Kidney (tissue), 14 donors: ENCODE results near the gene TTC23. TPM values are rescaled to one million over a fixed set of nuclear protein-coding genes. Genes with fewer than 3 reads are reported as not detected.

Experiments used
- DNase-seq, 5 donors: peaks; one replicate each; pipeline ENCODE4 v3.0.0-alpha.2; 2013 to 2020
- FAIRE-seq: peaks from 2 replicates; lab custom pipeline; 2012; peaks lifted over from hg19 to GRCh38; lab: Jason Lieb, UNC
- H3K27ac ChIP-seq, 2 donors: one replicate each; pipeline ENCODE4 v1.7.0; 2013; ENCODE audit warnings: low read depth in 2 of 2, low read length in 2 of 2, inconsistent platforms in 1 of 2
- H3K27me3 ChIP-seq: one replicate; pipeline ENCODE4 v1.7.1; 2013; ENCODE audit warnings: low read length, inconsistent platforms; ENCODE audit not compliant: control insufficient read depth, insufficient read depth
- H3K36me3 ChIP-seq, 3 donors: one replicate each; pipeline versions ENCODE4 v1.7.0 to v1.7.1; 2013; ENCODE audit warnings: low read length in 3 of 3, control low read depth in 1 of 3, inconsistent platforms in 1 of 3; ENCODE audit not compliant: insufficient read depth in 3 of 3, control insufficient read depth in 2 of 3
- H3K4me1 ChIP-seq, 3 donors: one replicate each; pipeline versions ENCODE4 v1.7.0 to v1.7.1; 2013; ENCODE audit warnings: low read length in 3 of 3, inconsistent platforms in 1 of 3, low read depth in 1 of 3; ENCODE audit not compliant: control insufficient read depth in 2 of 3, insufficient read depth in 2 of 3
- H3K4me3 ChIP-seq, 3 donors: one replicate each; pipeline versions ENCODE4 v1.7.0 to v1.8.1; 2013; ENCODE audit warnings: low read length in 3 of 3, control low read depth in 1 of 3, inconsistent platforms in 1 of 3
- H3K9ac ChIP-seq, 3 donors: one replicate each; pipeline versions ENCODE4 v1.7.0 to v1.7.1; 2013; ENCODE audit warnings: low read length in 3 of 3, control low read depth in 1 of 3, inconsistent platforms in 1 of 3
- H3K9me3 ChIP-seq, 3 donors: one replicate each; pipeline versions ENCODE4 v1.7.0 to v1.7.1; 2013; ENCODE audit warnings: low read length in 3 of 3, control low read depth in 1 of 3, inconsistent platforms in 1 of 3; ENCODE audit not compliant: control insufficient read depth in 2 of 3, insufficient read depth in 1 of 3
- intact Hi-C: fragments of 100-400 bp; cut with DNase I; formaldehyde crosslinking; loops from one replicate; pipeline ENCODE4 v1.11.1; 2022
- polyA plus RNA-seq: library from polyadenylated mRNA; stranded (reverse); fragments of 350-450 nt; fragmentation: Illumina TruSeq; extraction: RNeasy Lipid Tissue Mini Kit (QIAGEN cat#74804); gene quantifications from one replicate; pipeline ENCODE4 v1.2.3, GENCODE V29; 2014; ENCODE audit warnings: low read depth, low replicate concordance; ENCODE audit not compliant: insufficient read depth
- total RNA-seq: library from RNA; stranded (reverse); fragmentation: NEBNext Ultra II Directional; extraction: Animal tissue kit (Norgen Biotek cat#: 25700); gene quantifications from one replicate; pipeline ENCODE4 v1.2.1, GENCODE V29; 2021
- TF ChIP-seq, protein P1 (sequence below): IDR thresholded peaks from 3 replicates; pipeline ENCODE4 v1.5.1; 2012; ENCODE audit warnings: mild to moderate bottlenecking, moderate library complexity, borderline replicate concordance; ENCODE audit not compliant: insufficient read depth; ENCODE audit errors: extremely low read depth
- donor health status: control.
- donor health status: control.
- donor health status: control.
- donor health status: control.
- donor health status: control.
- donor health status: DM: yes; HTN: yes; CAD: no.
- donor health status: Normal renal cell carcinoma (clear cell type).

TTC23 gene
- total and polyA plus RNA-seq, 2 donors from 2014 or later = 11.2 to 23.6 TPM

DNA sequence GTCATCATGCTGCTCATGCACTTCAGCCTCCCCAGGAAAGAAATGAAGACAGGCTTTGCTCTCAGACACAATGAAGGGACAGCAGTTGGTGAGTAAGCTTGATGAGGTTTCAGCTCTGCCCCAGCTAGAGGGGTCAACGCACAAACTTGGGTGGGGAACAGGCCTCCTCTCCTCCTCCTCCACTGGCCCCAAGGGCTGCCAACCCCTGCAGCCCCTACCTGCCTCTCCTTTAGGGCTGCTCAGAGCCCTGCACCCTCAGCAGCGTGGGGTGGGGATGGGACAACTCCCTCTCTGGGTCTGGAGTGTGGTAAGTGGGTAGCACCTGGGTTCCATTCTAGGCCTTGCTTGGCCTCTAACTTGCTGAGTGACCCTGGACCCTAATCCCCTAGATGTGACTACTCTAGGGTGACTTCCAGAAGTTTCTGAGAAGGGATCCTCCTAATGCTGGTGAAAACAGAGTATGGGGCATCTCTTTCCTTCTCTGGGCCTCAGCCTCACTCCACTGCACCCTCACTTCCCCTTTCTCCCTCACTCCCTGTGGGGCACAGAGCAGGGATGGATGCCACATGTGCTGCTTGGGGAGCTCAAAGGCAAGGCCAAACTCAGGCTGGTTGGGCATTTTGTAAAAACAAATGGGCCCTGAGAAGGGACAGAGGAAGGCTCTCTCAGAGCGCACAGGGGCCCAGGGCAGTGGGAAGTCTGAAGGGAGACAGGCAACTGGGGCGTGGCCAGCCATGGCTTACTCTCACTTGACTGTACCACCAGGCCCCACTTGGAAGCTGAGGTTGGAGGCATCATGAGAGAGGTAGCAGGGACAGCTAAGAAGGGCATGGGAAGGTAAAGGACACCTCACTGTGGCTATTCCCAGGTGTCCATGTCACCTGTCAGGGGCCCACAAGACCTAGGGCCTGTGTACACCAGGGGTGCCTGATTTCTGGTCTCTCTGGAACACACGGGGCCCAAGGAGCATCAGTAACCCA is 80.5 kb downstream of the TTC23 start:
- TF ChIP-seq, protein P1, sequence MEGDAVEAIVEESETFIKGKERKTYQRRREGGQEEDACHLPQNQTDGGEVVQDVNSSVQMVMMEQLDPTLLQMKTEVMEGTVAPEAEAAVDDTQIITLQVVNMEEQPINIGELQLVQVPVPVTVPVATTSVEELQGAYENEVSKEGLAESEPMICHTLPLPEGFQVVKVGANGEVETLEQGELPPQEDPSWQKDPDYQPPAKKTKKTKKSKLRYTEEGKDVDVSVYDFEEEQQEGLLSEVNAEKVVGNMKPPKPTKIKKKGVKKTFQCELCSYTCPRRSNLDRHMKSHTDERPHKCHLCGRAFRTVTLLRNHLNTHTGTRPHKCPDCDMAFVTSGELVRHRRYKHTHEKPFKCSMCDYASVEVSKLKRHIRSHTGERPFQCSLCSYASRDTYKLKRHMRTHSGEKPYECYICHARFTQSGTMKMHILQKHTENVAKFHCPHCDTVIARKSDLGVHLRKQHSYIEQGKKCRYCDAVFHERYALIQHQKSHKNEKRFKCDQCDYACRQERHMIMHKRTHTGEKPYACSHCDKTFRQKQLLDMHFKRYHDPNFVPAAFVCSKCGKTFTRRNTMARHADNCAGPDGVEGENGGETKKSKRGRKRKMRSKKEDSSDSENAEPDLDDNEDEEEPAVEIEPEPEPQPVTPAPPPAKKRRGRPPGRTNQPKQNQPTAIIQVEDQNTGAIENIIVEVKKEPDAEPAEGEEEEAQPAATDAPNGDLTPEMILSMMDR = no peak
- Histone ChIP-seq H3K4me1 (no peaks in the 10 kb centered on the region), H3K4me3 (no peak overlapping the region), H3K27ac (peak overlapping the region in 1 of 2 donors; percentile 17), H3K27me3 (no peaks in the 10 kb centered on the region), H3K36me3 (peaks cover 3 to 12% (median 4%) of the 10 kb centered on the region in 3 donors), H3K9me3 (no peaks in the 10 kb centered on the region), H3K9ac (no peak overlapping the region)
- FAIRE-seq (no peak), DNase-seq (no peak)
- intact Hi-C loops = no loop called here

DNA sequence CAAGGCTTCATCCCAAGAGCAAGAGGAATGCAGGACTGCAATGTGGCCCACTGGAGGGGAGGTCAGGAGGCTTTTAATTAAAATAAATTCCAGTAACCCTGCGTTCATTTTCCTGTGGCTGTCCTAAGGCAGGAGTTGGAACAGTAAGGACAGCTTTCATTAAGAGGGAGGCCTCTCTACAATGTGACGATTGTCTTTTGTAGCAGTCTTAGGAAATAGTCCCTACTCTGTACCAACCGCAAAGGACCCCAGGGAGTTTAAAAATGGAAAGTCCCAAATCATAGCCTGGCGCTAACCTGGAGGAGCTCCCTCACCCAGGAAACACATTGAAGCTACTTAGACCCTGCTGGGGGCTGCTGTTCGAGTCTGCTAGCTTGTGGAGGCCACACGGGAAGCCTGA is 81.7 kb downstream of the TTC23 start:
- intact Hi-C loops = no loop called here
- FAIRE-seq (no peak), DNase-seq (peak in 3 of 5 donors; percentile 18 to 41 (median 27))
- Histone ChIP-seq H3K4me1 (no peaks in the 10 kb centered on the region), H3K4me3 (no peak overlapping the region), H3K27ac (no peak overlapping the region), H3K27me3 (no peaks in the 10 kb centered on the region), H3K9me3 (no peaks in the 10 kb centered on the region), H3K9ac (no peak overlapping the region), H3K36me3 (peaks cover 2 to 13% (median 3%) of the 10 kb centered on the region in 3 donors)
- TF ChIP-seq, protein P1 = no peak

DNA sequence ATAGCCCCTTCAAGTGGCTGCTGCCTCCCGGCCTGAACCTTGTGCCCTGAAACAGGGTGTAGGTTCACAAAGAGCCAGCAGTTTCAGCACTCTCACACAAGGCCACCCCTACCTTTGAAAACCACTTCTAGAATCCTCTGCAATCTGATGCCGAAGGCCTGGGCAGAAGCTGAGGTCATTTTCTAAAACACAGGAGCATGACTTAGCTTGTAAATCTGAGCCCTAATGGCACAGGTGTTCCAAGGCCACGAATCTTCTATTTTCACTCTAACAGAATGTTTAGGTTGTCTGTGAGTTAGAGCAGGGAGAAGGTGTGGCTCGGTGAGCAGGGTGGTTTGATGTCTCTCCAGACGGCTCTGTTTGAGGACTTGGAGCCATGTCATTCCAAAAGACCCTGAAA is 82.2 kb downstream of the TTC23 start:
- no peaks in the 10 kb centered on the region for H3K4me1 ChIP-seq
- no peak overlapping the region for H3K4me3 ChIP-seq
- DNase-seq = peak in 3 of 5 donors; percentile 15 to 64 (median 43)
- no peak for FAIRE-seq
- TF ChIP-seq, protein P1 = no peak
- H3K9me3 ChIP-seq = no peaks in the 10 kb centered on the region
- H3K9ac ChIP-seq = no peak overlapping the region
- no peaks in the 10 kb centered on the region for H3K27me3 ChIP-seq
- intact Hi-C loops = no loop called here
- H3K36me3 ChIP-seq = peaks cover 2 to 16% (median 5%) of the 10 kb centered on the region in 3 donors
- H3K27ac ChIP-seq = no peak overlapping the region
